Stimulated activated CD4-positive, alpha-beta T cell treated with anti-CD3 and anti-CD28 coated beads, Interleukin-4, amount 100 ng/mL, for 24 hours (primary cell): ENCODE results near the gene KDM4B.
A peak's percentile ranks its signal among the peaks of the same experiment; 100 is the strongest.

Experiments used
- DNase-seq: peaks from one replicate; pipeline ENCODE4 v3.0.0-alpha.2; 2020

Gene KDM4B

DNA sequence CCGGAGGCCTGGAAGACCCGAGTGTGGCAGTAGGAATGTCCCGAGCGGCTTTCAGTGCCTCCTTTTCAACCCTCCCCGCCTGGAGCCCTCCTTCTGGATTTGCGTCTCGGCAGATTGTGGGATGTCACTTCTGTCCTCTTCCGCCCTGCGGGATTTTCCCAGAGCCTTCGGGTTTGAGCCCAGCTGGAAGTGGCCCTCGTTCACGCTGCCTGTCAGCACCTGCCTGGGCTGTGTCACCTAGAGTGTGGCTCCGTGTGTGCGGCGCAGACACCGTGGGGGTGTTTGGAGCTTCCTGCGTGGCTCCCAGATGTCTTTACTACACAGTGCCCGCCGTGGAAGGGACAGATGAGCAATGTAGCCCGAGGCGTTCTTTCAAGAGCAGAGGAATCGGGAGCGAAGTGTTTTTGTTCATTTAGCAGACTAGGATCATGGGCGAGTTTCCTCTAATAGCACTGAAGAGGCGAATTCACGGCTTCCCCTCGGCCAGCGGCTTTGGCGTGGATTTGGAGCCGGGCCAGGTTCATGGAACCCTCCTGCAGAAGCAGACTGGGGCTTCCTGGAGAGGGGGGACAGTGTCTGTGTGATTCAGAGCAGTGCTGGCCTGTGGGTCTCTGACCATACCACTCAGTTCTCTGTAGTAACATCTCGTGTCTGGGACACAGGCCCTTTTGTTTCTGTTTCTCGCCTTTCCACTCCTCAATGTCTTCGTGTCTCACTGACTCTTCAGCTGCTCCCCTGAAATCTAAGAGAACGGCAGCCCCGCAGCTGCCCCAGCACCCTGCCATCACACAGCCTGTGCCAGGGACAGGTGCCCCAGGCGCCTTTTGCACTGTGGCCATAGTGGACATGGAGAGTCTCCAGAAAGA is 68.0 kb downstream of the KDM4B start:
- no peak for DNase-seq

DNA sequence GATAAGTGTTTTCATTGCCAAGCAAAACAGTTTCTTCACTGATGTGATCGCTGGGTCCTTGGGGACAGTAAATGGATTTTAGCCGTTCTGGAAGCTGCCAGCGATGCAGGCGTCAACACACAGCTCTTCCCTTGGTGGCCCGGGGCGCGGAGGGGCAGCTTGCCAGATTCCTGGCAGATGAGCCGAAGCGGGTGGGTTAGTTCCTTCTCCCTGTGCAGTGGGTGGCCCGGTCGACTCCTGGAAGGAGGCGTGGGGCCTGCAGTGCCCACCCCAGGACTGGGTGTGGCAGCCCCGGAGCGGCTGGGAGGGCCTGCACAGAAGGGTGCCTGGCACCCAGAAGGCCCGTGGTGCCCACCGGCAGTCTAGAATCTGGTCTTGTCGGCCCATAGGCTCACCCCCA is 69.0 kb downstream of the KDM4B start:
- no peak for DNase-seq

DNA sequence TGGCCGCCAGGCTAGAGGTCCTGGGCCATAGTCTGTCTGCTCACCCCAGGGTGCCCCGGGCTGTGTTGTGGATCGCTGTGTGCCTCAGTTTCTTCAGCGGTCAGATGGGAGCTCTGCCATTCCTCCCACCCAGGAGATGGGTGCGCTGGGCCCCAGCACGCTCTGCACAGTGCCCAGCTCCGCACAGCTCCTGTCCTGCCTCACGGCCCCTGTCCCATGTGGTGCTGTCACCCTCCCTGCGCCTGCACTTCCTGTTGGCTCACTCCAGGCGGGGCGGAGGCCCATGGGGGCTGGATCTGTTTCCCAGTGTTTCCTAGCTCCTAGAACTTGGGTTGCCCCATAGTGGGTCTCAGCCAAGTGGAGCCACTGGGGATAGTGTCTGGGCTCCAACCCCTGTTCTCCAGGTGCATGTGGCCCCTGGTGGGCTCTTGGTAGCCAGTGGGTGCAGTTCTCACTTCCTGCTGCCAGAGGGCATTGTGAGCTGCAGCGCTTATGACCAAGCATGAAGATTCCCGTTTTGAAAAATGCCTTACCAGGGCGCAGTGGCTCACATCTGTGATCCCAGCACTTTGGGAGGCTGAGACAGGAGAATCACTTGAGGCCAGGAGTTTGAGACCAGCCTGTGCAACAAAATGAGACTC is 69.8 kb downstream of the KDM4B start:
- no peak for DNase-seq

DNA sequence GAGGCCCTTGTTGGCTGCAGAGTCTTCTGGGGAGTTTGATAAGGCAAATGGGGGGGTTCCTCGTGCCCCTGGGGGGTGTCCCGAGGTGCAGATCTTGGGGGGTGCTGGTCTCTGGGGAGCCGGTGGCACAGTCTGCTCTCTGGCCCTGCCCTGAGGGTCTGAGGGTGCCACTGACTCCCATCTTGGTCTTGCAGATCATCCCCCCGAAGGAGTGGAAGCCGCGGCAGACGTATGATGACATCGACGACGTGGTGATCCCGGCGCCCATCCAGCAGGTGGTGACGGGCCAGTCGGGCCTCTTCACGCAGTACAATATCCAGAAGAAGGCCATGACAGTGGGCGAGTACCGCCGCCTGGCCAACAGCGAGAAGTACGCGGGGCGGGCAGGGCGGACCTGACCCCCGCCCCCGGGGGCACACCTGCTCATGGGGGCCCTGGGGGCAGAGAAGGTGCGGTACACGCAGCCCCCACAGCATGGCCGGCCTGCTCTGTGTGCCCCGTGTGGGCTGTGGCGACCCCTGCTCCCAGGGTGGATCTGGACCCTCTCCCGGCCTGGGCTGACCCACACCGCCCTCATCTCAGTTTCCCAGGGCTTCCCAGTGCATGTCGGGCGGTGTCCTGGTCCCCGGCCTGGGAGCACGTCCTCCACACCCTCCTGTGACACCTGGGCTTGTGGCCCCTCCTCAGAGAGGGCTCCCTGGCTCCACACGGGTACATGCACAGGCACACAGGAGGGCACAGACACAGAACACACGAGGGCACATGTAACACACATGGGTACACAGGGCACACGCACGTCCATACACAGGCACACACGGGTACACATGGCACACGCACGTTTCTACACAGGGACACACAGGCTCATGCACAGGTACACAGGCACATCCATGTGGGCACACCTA is 71.0 kb downstream of the KDM4B start:
- no peak for DNase-seq

DNA sequence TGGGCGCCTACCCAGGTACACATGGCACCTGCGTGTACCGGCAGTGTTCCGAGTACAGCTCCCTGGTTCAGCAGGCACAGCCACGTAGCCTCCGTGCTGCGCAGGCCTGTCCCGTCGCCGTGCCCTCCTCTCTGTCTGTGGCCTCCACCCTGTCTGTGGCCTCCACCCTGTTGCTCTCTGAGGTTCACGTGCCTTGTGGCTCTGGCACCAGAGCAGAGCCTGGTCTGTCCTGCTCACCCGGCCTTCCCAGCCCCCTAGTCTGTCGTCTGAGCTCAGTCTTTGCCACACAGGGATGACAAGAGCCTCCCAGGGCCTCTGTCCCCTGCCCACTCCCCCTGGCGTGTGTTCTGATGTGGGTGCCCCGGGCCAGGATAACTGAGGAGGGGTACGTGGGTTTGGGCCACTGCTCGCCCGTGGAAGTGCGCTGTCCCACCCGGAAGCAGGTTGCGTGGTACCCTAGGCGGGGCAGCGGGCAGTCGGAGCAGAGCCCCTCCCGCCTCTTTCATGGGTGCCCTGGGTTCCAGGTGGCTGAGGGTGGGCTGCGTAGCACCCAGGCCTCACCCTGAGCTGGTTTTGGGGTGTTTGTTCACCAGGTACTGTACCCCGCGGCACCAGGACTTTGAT is 71.7 kb downstream of the KDM4B start:
- DNase-seq = no peak

DNA sequence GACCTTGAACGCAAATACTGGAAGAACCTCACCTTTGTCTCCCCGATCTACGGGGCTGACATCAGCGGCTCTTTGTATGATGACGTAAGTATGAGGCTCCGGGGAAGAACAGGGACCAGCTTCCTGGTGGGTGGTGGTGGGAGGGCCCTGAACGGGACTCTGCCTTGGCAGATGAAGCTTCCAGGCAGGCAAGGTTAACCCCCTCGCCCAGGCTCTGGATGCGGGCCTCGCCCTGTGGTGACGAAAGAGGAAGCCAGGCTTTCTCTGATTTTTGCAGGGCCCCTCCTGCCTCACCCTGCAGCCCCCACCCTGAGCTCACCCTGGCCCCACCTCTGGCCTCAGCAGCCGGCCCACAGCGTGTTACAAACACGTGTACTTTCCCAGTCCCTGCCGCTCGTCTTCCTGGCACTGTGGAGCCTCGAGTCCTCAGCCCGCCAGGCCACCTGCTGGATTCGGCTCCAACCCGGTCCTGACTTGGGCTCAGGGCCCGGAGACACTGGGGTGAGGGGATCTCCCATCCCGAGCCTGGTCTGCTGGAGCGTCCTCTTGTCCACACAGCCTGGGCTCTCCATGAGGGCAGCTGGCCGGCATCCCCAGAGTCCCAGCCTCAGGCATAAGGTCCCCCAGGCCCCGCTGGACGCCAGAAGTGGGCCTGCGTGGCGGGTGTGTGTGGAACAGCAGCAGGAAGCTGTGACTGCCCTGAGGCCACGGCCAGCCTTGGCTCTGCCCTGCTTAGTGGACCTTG is 72.4 kb downstream of the KDM4B start:
- no peak for DNase-seq

DNA sequence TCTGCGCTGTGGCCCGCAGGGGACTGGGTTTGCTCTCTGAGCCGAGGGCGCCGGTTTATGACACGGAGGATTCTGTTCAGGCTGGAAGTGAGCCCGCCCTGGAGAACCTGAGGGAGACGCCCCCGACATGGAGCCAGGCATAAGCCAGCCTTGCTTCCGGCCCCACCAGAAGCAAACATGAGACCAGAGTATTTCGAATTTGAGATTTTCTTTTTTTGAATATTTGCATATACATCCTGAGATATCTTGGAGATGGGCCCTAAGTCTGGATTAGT is 72.9 kb downstream of the KDM4B start:
- no peak for DNase-seq

DNA sequence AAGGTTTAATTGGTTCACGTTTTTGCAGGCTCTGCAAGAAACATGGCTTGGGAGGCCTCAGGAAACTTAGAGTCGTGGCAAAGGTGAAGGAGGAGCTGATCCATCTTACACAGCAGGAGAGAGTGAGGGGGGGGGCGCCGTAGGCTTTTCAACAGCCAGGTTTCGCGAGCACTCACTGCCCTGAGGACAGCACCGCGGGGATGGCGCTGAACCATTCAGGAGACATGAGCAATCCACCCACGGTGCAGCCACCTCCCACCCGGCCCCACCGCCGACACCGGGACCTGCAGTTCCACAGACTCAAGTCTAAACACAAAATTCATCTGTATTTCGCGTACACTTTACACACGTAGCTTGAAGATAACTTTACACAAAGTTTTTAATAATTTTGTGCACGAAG is 73.6 kb downstream of the KDM4B start:
- no peak for DNase-seq

DNA sequence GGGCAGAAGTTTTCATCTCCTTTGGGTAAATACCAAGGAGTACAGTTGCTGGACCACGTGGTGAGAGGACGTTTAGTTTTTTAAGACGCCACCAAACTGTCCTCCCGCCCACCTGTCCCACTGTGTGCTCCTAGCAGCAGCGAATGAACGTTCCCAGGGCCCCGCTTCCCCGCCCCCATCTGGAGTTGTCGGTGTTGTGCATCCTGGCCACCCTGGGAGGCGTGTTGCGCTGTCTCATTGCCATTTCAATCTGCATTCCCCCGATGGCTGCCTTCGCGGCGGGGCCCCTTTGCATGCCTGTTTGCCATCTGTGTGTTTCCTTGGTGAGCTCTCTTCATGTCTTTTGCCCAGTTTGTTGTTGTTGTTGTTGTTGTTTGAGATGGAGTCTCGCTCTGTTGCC is 76.1 kb downstream of the KDM4B start:
- no peak for DNase-seq

DNA sequence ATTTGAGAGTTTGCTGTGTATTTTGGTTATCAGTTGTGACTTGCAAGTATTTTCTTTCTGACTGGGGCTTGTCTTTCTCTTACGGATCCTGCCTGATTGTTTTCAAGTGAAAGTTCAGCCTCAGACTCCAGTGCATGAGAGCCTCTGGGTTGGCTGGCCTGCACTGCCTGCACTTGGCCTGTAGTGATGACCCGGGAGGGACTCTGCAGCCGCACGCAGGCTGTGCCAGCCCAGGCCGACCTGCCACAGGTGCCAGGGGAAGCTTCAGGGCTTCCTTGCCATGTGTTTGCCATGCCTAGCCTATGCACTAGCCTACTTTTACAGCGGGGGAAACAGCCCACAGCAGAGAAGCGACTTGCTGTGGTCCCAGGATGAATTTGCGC is 77.0 kb downstream of the KDM4B start:
- no peak for DNase-seq

DNA sequence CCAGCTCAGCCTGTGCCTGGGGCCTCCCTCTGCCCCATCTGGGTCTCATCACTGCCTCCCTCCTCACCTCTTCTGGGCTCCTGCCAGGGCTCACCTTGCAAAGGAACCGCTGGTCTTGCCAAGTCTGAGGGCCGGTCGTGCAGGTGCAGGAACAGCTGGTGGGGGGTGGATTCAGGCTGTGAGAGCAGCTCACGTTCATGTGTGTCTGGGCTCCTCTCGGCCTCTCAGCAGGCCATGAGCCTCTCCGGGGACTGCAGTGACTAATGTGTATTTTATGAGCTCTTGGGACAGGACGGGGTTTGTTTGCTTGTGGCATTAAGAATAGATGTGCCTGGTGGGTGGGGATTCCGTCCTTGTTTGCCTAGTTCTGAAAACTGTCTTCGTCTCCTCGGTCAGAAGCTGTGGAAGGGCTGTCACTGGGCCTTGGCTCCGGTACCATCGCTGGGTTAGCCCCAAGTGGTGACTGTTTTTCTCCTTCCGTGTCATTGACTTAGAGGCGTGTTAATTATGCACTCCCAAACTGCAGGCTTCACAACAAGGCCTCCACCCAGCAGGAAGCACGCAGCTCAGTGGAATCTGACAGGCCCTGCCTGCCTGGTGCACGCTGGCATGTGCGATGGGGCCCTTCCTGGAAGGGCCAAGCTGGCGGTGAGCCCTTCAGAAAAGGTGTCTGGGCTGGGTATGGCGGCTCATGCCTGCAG is 77.6 kb downstream of the KDM4B start:
- no peak for DNase-seq

DNA sequence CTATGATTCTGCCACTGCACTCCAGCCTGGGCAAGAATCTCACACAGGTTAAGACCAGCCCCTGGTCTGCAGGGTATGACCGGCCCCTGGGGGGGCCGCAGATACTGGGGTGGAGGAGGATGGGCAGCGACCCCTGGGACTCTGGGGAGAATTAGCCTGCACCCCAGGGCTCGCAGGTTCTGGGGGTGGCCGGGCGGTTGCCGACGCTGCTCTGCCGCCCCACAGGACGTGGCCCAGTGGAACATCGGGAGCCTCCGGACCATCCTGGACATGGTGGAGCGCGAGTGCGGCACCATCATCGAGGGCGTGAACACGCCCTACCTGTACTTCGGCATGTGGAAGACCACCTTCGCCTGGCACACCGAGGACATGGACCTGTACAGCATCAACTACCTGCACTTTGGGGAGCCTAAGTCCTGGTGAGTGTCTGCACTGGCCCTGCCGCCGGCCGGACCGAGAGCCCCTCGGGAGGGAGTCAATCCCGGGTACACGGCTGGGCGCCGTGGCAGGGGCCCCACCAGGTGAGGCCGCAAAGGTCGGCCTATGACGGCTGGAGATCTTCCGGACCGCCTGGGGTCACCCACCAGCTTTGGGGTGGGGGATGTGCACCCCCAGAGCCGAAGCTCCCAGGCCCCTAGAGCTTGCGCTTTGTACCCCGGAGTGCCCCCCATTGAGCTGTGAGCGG is 78.5 kb downstream of the KDM4B start:
- no peak for DNase-seq

DNA sequence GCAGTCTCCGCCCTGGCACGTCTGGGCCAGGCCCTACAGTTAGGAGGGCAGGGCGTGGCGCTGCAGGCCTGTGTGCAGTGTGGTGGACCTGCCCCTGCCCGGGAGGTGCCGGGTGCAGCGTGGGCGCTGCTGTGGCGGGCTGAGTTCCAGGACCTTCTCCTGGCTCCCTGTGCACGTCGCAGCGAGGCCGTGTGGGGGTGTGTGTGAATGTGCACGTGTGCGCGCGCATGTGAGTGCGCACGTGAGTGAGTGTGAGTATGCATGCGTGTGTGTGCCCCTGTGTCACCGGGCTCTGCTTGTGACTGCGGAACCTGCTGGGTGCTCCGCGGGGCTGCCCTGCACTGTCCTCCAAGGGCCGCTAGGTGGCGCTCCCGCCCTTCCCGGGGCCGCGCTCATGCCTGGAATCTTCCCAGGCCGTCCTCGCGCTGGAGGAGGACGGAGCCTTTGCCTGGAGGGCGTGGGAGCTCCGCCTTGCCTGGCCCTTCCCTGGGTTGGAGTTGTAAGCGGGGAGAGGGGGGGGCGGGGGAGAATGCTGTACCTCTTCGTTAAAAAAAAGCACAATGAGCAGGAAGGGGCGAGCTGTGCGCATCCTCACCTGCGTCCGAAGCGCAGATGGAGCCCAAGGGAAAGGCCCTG is 79.3 kb downstream of the KDM4B start:
- peak; percentile 61 for DNase-seq

DNA sequence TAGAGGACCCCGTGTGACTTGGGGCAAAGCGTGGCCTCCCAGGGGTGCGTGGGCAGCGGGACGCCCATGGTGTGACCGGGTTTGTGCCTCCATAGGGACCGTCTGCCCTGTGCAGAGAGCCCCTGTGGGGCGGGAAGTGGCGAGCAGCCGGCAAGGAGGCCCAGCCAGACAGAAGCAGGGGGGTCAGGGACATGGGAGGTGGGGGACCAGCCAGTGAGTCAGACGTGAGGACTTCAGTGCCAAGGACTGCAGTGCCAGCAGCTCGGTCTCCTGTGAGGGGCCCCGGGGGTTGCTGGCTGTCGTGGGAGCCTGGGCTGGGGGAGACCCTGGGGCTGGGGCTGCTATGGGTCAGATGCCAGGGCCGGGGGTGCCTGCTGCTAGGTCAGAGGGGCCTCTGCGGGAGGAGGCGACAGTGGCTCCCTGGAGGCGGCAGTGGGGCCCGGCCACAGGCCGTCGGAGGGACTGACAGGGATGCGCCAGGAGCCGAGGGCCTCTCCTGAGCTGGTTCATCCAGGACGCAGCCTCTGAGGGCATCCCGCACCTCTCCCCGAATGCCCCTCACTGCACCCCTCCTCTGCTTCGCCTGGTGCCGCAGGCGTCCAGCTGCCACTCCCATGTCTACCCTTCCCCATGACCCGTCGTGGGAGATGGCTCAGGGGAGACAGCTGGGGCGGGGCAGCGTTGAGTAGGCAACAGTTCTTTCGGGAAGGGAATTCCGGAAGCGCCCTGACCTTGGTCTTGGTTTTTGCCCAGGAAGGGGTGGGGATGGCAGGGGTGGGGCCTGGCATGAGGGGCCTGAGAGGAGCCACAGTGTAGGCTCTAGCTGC is 80.0 kb downstream of the KDM4B start:
- no peak for DNase-seq

DNA sequence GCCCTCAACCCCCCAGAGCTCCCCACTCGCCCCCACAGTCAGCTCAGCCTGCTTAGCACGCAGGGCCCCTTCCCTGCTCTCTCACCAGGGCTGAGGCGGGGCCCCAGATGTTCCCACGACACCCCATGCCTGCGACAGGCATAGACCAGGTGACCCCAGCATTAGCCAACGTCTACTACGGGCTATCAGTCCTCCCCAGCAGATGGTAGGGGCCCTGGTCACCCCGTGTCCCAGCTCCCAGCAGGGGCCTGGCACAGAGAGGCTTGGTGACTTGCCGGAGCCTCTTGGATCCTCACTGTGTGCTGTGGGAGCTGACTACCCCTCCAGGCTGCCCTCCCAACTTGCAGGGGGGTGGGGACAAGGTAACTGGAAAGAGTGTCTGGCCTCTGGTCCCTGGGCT is 80.6 kb downstream of the KDM4B start:
- DNase-seq = no peak

DNA sequence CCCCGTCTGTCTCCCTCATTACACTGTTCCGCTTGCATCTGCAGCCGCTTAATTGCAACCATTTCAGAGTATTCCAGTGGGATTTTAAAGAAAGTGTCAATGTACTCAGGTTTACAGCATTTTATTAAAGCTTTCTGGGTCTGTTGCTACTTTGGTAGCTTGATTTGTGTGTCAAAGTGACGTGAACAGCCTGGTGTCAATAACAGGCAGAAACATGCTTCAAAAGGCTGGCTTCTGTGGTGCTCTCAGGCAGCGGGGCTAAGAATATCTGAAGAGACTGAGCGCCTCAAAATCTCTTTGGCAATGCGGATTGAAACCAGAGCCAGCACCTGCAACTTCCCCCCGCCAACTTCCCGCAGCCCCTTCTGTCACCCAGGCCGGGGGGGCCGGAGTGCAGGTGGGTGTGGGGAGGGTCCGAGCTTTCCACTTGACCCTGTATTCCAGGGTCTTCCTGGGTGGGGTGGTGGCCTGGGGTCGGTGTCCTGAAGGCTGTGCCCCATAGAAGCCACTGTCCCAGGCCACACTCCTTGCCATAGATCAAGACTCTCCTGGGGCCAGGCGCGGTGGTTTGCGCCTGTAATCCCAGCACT is 81.2 kb downstream of the KDM4B start:
- DNase-seq = no peak

DNA sequence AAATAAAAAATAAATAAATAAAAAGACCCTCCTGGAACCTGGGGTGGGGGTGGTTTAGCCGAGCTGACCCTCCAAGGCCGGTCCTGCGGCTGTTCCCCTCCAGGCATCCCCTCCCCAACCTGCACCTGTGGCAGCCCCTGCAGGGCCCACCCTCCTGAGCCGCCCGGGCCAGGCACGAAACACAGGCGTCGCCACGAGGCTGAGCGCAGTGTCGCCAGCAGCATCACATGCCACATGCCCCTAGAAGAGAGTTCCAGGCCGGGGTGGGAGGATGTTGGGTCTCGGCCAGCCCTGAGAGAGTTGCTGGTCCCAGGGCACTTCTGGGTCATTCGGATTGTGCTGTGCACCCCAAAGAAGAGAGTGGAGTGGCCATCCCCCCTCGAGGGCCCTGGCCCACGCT is 82.0 kb downstream of the KDM4B start:
- no peak for DNase-seq

DNA sequence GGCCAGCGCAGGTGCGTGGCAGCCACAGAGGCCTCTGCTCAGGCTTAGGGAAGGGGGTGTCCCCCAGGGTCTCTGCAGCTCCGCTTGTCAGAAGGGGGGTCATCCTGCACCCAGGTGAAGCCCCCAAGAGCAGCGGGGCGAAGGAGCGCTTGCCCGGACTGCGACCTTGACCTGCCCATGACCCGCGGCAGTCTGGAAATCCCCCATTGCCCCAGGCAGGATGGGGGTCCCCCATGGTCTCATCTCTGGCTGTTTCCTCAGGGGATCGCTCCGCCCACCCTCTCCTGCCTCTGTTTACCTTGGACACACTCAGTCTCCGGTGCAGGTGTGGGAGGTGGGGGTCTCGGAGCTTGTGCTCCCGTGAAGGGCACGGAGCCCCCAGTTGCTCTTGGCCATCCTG is 82.7 kb downstream of the KDM4B start:
- no peak for DNase-seq

DNA sequence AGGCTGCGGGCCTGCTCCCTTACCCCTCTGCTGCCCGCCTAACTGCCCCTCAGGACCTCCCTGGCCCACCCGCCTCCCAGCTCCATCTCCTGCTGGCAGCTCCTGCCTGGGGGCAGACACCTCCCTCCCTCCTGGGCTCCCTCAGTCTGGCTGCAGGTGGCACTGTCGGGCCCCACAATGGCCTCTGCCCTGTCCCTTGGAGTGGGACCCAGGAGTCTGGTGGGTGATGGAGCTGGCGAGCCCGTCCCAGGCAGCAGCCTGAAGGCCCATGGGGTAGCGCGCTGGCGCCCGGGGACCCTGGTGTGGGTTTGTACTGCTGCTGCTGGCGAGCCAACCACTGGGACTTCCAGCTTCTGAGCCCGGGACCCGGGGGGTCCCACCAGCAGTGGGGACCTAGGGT is 83.6 kb downstream of the KDM4B start:
- no peak for DNase-seq
